HG03066 (cell line): Measurements from ENCODE around the gene HDDC2.

Experiments used
- ATAC-seq: cut with Tn5 transposase; IDR thresholded peaks from one replicate; pipeline ENCODE4 v1.9.1; 2021; ENCODE audit warnings: low read depth; ENCODE audit not compliant: unreplicated experiment

Gene HDDC2

GRCh38 chr6:125245523-125246264 is 56.1 kb downstream of the HDDC2 start:
- ATAC-seq = no peak

GRCh38 chr6:125245109-125245508 is 56.7 kb downstream of the HDDC2 start:
- ATAC-seq = no peak

GRCh38 chr6:125237764-125238163 is 64.0 kb downstream of the HDDC2 start:
- no peak for ATAC-seq

GRCh38 chr6:125236536-125237327 is 65.0 kb downstream of the HDDC2 start:
- no peak for ATAC-seq

- no peak for ATAC-seq
These were observed 68.6 kb downstream of the HDDC2 start for GRCh38 chr6:125233202-125233601.

GRCh38 chr6:125232466-125232865 is 69.3 kb downstream of the HDDC2 start:
- no peak for ATAC-seq

GRCh38 chr6:125231574-125232343 is 70.0 kb downstream of the HDDC2 start:
- ATAC-seq = no peak

GRCh38 chr6:125231133-125231532 is 70.6 kb downstream of the HDDC2 start:
- no peak for ATAC-seq

GRCh38 chr6:125230674-125231073 is 71.1 kb downstream of the HDDC2 start:
- ATAC-seq = no peak

GRCh38 chr6:125228981-125229479 is 72.7 kb downstream of the HDDC2 start:
- no peak for ATAC-seq

GRCh38 chr6:125227244-125227643 is 74.5 kb downstream of the HDDC2 start:
- ATAC-seq = no peak
